ENCODE results near the gene ZNF740.
A peak's percentile ranks its signal among the peaks of the same experiment; 100 is the strongest.

Gene ZNF740

DNA sequence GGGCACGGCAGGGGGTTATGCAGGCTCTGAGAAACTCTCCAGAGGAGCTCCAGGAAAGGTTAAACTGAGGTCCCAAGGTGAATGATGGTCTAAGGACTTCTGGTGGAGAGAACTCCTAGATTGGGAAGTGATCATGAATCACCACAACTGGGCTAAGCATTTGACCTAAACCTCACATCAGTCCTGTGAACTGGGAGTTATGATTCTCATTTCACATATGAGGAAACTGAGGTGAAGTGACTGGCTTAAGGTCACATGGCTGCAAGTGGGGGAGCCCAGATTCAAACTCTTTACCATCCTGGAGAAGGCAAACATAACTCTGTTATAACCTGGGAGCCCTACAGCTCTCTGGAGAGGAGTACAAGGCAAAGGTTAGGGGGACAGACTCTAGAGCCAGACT is 47.3 kb downstream of the ZNF740 start:
- DNase-seq, result no peak

DNA sequence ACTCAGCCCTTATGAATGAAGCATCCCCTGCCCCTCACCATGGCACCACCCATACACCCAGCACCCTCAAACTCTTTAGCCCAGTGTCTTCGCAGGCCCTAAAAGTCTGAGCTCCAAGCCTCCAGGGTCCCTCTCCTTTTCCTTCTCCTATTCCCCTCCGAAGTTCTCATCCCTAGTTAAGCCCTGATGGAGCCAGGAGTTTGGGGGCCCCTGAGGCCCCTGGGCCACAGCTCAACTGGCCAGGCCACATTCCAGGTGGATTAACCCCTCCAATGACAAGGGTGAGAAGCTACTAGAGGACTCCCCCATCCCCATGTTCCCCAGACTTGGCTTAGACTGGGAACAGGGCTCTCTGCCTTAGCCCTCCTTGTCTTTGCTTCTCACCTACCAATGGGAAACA is 48.9 kb downstream of the ZNF740 start:
- no peak for DNase-seq

DNA sequence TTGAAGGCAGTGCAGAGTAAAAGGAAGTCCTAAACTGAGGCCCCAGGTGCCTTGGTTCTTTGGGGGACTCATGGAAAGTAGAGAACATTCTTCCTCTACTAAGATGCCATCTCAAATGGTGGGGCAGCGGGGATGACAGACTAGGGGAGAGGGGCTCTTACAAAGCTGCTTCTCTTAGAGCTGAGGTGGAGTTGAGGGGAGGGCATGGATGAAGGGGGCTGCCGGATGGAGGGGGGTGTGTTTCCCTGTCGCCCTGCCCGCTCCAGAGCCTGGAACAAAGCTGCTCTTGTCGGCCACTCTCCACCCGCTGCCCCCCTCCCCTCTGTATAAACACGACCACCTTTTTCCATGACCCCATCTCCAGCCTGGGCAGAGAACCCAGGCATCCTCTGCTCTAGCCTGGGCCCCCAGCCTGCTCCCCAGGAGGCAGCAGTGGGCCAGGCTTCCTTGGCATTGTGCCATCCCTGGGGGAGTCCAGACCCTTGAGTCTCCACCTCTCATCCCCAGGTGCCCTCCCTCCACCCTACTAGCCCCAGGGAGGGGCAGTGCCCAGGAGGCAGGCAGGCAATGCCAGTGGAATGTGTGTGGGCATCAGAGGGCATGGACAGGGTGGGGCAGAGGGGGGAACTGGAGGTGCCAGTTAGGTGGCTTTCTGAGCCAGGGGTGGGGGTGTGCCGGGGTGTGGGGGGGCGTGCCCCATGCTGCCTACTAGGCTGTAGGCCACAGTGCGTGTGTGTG is 49.8 kb downstream of the ZNF740 start:
- no peak for DNase-seq

DNA sequence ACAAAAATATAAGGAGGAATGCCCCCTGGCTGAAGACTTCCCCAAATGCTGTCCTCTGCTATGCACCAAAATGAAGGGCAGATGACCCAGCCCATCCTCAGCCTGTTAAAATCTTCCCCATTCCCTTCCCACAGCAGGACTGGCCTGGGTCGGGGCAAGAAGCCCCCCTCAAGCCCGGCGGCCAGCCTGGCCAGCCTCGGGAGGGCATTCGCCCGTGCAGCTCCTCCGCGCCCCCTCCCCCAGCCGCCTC is 51.1 kb downstream of the ZNF740 start:
- no peak for DNase-seq

DNA sequence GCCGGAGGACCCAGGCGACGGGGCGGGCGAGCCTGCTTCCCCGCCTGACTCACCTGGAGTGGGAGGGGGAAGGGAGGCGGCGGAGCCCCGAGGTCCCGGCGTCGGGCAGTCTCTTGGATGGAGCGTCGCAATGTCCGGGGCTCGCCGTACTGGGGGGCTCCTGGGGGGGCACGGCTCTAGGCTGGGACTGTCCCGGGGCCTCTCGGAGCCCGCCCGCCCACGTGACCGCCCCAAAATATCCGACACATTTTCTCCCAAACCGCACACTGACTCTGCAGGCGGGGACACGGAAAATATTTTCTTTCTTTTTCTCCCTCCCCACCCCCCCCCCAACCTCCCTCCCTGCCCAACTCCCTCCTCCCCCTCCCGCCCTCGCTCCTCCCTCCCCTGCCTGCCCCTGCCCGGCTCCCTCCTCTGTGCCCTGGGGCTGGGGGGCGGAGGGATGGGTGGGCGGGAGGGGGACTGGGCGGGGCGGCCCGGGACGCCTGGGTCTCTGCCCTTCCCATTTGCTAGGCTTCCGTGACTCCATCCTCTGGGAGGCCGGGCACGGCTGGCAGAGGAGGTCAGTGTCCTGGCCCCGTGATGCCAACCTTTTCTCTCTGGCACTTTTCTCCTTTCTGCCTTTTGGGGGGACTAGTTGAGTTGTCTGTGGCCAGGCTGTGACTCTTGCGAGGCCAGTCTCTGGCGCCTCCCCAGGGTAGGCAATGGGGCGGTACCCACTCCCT is 51.6 kb downstream of the ZNF740 start, which contains the start of gene RARG:
Gene RARG (minus strand): TSS at position 289 of the 725 bp plus-strand sequence. CDS start 4,664 bp downstream, outside the sequence.
- DNase-seq, result peak; percentile 85

DNA sequence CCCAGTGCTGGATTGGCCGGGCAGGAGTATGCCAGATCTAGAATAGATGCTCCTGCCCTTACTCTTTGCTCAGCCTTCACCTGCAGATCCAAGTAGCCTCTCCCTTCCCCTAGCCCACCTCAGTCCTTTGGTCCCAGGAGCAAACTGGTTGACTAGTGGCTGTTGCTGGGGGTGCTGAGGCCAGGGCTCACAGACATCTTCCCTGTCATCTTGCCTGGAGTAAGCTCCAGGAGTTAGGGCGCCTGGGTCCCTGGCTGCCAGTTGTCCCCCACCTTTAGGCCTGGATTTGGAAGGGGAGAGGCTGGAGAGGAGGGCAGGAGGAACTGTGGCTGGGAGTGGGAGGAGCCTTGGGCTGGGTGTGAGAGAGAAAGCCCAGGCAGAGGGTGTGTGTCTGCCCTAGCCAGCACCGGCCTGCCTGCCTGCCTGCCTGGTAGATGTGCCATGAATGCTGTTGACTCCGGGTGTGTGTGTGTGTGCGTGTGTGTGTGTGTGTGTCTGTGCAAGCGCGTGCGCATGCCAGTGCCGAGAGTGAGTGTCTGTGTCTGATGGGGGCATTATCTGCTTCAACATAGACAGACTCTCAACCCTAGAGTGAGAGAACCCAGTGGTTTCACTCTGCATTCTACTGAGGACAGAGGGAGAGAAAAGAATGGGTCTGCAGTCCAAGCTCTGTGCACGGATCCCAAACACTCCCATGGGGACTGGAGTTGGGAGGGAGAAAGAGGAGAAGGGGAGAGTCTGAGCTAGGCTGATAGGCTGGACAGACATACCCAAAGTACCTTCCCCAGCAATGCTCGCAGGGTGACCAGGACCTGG is 52.3 kb downstream of the ZNF740 start:
- no peak for DNase-seq

DNA sequence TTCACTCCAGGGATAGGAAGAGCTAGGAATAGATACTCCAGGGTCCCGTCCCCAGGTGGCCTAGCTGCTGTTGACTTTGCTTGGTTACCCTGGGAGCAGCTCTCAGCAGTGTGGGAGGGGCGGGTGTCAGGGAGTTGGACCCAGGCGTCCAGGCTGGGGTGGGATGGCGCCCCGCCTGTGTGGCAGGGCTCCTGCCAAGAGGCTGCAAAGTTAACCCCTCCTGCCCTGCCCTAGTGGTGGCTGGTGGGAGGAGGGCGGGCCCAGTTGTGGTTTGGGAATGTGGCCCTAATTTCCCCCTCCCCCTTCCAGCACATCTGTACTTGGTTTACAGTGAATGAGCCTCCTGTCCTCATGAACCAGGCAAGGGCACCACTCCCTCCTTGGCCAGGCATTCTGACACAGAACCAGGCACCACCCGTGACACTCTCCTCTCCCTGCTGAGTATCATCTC is 53.2 kb downstream of the ZNF740 start:
- no peak for DNase-seq

DNA sequence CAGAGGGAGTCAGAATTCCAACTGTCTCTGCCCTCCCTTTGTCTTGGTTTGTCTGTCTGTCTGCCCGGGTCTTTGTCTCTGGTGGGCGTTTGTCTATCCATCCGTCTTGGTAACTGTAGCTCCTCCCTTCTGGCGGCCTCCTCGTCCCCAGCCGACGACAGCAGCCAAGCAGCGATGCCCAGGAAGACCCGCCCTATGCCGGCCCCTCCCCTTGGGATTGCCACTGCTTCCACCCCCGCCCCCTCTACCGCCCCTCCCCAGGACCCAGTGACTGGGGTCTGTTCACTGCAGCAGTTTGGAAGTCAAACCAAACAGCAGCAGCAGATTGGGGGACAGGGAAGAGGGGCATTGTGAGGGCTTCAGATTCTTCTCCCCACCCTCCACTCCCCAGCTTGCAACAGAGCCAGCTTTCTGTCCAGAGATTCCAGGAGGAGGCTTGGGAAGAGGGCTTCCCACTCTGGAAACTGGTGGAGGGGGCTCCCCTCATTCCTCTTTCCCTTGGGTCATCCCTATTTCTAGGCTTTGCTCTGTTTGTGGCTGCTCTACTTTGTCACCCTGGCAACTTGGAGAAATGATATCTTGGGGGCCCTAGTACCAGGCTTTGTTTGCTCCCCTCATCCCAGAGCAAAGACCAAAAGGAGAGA is 53.9 kb downstream of the ZNF740 start:
- DNase-seq, result peak; percentile 78

DNA sequence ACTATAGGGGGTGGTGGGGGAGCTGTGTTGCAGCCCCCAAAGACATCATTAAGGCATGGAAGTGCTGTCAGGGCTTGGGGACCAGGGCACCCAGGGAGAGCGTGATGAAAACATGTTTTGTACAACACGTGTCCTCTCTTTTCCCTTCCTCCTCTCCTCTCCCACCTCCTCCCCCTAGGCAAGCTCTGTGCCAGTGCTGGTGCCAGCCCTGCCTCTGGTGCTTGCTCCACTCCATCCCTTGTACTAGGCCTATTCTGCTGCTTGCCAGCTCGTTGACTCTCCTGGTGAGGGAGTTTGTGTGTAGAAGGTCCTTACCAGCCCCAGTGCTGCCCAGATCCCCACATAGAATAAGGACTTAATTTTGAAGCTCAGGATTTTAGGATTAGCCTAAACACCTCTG is 54.6 kb downstream of the ZNF740 start:
- no peak for DNase-seq

DNA sequence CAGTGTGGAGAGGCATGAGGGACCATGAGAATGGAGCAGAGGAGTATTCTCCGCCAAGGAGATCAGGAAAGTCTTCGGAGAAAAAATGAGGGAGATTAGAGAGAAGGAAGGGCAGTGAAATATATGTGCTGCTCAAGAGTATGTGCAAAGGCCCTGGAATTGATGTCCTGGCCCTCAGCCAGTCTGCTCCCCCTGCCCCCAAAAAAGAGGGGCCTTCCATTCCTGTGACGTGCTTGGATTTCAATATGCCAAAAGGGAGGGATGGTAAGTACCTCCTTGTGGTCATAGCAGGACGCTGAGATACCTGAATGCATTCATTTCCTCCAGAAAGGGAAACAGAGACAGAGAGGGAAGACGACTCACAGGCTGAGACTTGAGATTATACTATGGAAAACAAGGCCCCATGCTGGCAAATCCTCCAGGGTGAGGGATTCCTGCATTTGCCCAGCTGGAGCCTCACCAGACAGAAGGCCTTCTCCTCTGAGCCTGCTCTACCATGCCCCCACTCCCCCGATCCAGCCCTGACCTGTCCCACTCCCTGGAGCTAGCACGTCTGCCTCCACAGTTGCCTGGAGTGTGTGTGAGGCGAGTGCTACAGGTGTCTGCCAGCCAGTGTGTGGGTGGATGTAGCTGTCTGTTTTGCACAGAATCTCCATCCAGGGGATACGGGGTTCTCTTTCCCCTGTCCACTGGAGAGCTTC is 55.4 kb downstream of the ZNF740 start:
- no peak for DNase-seq

DNA sequence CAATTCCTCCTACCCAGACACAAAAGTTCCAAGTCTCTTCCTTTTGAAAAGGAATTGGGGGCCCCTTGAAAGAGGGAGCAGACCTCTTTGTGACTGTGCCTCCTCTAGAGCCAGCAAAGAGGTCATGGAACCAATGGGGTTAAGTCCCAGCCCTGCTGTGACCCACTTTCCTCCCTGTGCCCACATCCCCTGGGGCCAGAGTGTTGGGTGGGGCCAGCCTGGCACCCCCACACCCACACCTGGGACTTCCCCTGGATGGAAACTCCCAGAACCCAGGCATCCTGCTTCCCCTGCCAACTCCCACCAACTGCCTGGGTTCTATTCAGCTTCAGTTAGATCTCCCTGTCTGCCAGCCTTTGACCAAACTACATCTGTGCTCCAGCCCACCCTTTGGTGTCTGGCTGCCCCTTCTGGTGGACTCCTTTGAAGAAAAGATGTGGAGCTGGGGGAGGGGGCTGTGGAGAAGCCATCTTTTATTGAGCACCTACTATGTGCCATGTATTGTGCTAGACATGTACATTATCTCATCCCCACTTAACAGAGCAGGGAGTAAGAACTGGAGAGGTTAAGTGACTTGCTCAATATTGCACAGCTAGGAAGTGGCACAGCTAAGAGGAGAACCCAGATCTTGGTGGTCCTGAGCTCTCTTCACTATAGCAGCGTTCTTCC is 56.1 kb downstream of the ZNF740 start:
- no peak for DNase-seq

DNA sequence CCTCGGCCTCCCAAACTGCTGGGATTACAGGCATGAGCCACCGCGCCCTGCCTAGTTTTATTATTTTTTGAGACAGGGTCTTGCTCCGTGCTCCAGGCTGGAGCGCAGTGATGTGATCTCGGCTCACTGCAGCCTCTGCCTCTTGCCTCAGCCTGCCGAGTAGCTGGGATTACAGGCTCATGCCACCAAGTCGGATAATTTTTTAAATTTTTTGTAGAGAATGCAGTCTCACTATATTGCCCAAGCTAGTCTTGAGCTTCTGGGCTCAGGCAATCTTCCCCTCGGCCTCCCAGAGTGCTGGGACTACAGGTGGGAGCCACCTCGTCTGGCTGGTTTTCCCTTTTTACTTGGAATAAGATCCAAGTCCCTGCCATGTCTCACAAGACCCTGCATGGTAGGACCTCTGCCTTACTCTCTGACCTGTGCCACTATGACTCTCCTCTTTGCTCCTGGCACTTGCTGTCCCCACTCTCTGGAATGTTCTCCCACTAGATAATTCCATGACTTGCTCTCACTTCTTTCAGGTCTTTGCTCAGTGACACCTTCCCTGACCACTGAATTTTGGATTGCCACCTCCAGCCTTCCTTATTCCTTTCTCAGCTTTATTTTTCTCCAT is 59.2 kb downstream of the ZNF740 start:
- no peak for DNase-seq

DNA sequence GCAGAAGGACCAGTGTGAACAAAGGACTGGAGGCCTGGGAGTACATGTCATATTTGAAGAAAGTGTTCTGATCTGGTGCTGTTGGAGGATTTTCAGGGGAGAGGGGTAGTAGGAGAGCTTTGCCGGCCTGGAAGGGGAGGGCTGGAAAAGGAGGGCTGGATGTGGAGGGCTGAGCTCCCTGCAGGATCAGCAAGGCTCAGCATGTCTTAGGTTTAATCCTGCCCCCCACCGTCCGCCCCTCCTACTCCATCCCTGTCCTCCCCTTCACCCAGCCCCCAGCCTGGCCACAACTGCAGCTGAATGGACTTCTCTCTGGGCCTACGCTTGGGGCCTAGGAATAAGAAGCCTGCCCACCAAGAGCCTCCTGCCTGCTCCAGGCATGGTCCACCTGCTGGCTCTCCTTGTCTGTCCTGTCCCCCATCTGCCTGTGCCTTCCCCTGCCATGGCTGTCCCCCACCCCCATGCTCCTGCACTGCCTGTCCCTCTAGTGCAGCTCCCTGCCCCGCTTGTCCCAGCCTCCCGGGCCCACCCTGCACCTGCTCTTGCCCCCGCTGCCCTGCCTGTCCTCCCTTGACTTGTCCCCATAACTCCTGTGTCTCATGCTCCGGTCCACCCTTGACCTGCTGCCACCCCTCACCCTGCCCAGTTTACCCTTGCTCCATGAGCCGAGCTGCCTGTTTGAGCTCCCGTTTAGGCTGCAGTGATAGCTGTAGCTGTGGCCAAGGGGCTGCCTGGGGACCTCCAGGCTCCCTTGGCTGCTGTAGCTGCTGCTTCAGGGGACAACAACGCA is 61.3 kb downstream of the ZNF740 start:
- DNase-seq, result no peak

DNA sequence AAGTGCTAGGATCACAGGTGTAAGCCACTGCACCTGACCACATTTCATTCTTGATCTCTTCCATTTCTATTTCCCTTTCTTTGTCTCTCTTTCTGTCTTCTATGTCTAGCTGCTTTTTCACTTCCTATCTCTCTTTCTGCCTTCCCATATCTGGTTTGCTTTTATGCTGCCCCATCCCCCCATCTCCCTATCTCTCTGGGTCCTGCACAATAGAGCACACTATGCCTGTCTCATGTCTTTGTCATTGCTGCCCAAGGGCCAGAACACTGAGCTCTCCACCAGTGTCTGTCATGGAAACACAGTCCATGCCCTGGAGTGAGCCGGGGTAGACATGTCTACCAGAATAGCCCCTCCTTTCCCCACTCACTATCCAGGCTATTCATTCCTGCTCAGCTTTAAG is 63.8 kb downstream of the ZNF740 start:
- DNase-seq, result no peak
